Panc1 (cell line): ENCODE results near the gene THAP9. TPM values are rescaled to one million over a fixed set of nuclear protein-coding genes. Genes with fewer than 3 reads are reported as not detected.
A peak's percentile ranks its signal among the peaks of the same experiment; 100 is the strongest.

Source experiments
- ATAC-seq: fragments of 200-7000 bp; cut with Tn5 transposase; 2 replicates; pipeline ENCODE4 v1.9.1; 2020; ENCODE audit warnings: mild to moderate bottlenecking, moderate library complexity
- Bru-seq: library from RNA; stranded (reverse); fragments of 400-500 nt; gene quantifications from one replicate; lab custom pipeline; 2021; lab: Mats Ljungman, UMichigan
- BruChase-seq, 2 experiments: library from RNA; stranded (reverse); fragments of 400-500 nt; gene quantifications; one replicate each; lab custom pipeline; 2021; lab: Mats Ljungman, UMichigan
- BruUV-seq: library from RNA; stranded (reverse); fragments of 400-500 nt; replicated peaks from 2 replicates; lab custom pipeline; 2021; lab: Mats Ljungman, UMichigan
- CTCF ChIA-PET: fragments of 300-600 bp; sonication (Branson Sonifier 250); formaldehyde crosslinking; loops from one replicate; lab custom pipeline; 2022; ENCODE audit warnings: antibody characterized with exemption; lab: Charles Lee
- POLR2A ChIA-PET: fragments of 300-600 bp; sonication (Branson Sonifier 250); formaldehyde crosslinking; loops from one replicate; lab custom pipeline; 2022; ENCODE audit warnings: antibody characterized with exemption; lab: Charles Lee
- DNase-seq: peaks from one replicate; pipeline ENCODE4 v3.0.0-alpha.2; 2010; ENCODE audit warnings: low read depth, low spot score
- H3K27ac ChIP-seq: 2 replicates; pipeline ENCODE4 v1.5.1; 2011; ENCODE audit warnings: mild to moderate bottlenecking, low read length, inconsistent platforms
- H3K27me3 ChIP-seq: fragments of 200-500 bp; sonication (Bioruptor generic); 2 replicates; pipeline ENCODE4 v1.6.0; 2014; ENCODE audit warnings: low read length, inconsistent platforms; ENCODE audit not compliant: control insufficient read depth, insufficient read depth
- H3K36me3 ChIP-seq: fragments of 200-500 bp; sonication (Bioruptor generic); 2 replicates; pipeline ENCODE4 v1.5.1; 2014; ENCODE audit warnings: inconsistent platforms, mild to moderate bottlenecking, low read length, moderate library complexity; ENCODE audit not compliant: control insufficient read depth, insufficient read depth
- H3K4me1 ChIP-seq: 2 replicates; pipeline ENCODE4 v1.5.1; 2011; ENCODE audit warnings: inconsistent platforms, mild to moderate bottlenecking, low read length, moderate library complexity; ENCODE audit not compliant: control insufficient read depth, insufficient read depth
- H3K4me3 ChIP-seq, 2 experiments: 2 replicates each; pipeline ENCODE4 v1.5.1; 2011 to 2012; ENCODE audit warnings: low read depth in 2 of 2, low read length in 2 of 2, mild to moderate bottlenecking in 2 of 2, inconsistent platforms in 1 of 2, moderate library complexity in 1 of 2
- H3K9me3 ChIP-seq: fragments of 200-500 bp; sonication (Bioruptor generic); 2 replicates; pipeline ENCODE4 v1.5.1; 2014; ENCODE audit warnings: low read depth, mild to moderate bottlenecking, inconsistent platforms, low read length, moderate library complexity; ENCODE audit not compliant: control insufficient read depth, insufficient read depth
- POLR2AphosphoS5 ChIP-seq: IDR thresholded peaks from 2 replicates; pipeline ENCODE4 v1.6.1; 2012; ENCODE audit warnings: mild to moderate bottlenecking, low read depth, low read length, moderate library complexity
- SIN3A ChIP-seq: IDR thresholded peaks from 2 replicates; pipeline ENCODE4 v1.6.1; 2012; ENCODE audit warnings: low read depth, mild to moderate bottlenecking, low read length, moderate library complexity, borderline replicate concordance; ENCODE audit not compliant: insufficient read depth
- TCF7L2 ChIP-seq: IDR thresholded peaks from 2 replicates; pipeline ENCODE4 v1.6.1; 2011; ENCODE audit warnings: mild to moderate bottlenecking, low read depth, low read length, inconsistent platforms
- in situ Hi-C: cut with HindIII; loops from 2 replicates; pipeline ENCODE4 v1.10.0; 2016; ENCODE audit warnings: low sequenced_read_pairs, low pct_unique_long_range_greater_than_20kb
- intact Hi-C: fragments of 100-400 bp; cut with micrococcal nuclease; formaldehyde crosslinking; loops from one replicate; pipeline ENCODE4 v1.10.0; 2022; ENCODE audit not compliant: unreplicated experiment
- long read RNA-seq: library from polyadenylated mRNA; unstranded; transcript quantifications from one replicate; pipeline ENCODE4 v2.0.0, GENCODE V29; 2021; ENCODE audit not compliant: unreplicated experiment
- polyA plus RNA-seq: library from polyadenylated mRNA; unstranded; fragments of >200 nt; gene quantifications from one replicate; pipeline ENCODE4 v1.2.1, GENCODE V29; 2012; ENCODE audit warnings: missing spikeins; ENCODE audit not compliant: insufficient read length
- total RNA-seq: library from RNA; stranded (reverse); gene quantifications from one replicate; pipeline ENCODE4 v1.2.1, GENCODE V29; 2021; ENCODE audit not compliant: unreplicated experiment
- TF ChIP-seq, protein P1 (sequence below), 2 experiments: IDR thresholded peaks; 2 replicates each; pipeline ENCODE4 v1.6.1; 2011 to 2012; ENCODE audit warnings: low read depth in 2 of 2, control low read depth in 1 of 2, low read length in 1 of 2, mild to moderate bottlenecking in 1 of 2, moderate library complexity in 1 of 2; ENCODE audit not compliant: insufficient read depth in 1 of 2
- TF ChIP-seq, protein P2 (sequence below): fragments of 450-650 bp; IDR thresholded peaks from 2 replicates; pipeline ENCODE4 v1.5.1; 2017; ENCODE audit warnings: mild to moderate bottlenecking

Gene THAP9, protein sequence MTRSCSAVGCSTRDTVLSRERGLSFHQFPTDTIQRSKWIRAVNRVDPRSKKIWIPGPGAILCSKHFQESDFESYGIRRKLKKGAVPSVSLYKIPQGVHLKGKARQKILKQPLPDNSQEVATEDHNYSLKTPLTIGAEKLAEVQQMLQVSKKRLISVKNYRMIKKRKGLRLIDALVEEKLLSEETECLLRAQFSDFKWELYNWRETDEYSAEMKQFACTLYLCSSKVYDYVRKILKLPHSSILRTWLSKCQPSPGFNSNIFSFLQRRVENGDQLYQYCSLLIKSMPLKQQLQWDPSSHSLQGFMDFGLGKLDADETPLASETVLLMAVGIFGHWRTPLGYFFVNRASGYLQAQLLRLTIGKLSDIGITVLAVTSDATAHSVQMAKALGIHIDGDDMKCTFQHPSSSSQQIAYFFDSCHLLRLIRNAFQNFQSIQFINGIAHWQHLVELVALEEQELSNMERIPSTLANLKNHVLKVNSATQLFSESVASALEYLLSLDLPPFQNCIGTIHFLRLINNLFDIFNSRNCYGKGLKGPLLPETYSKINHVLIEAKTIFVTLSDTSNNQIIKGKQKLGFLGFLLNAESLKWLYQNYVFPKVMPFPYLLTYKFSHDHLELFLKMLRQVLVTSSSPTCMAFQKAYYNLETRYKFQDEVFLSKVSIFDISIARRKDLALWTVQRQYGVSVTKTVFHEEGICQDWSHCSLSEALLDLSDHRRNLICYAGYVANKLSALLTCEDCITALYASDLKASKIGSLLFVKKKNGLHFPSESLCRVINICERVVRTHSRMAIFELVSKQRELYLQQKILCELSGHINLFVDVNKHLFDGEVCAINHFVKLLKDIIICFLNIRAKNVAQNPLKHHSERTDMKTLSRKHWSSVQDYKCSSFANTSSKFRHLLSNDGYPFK
- total RNA-seq (3.0 TPM), Bru-seq, nascent RNA (percentile 65 among the genes with signal in this experiment), BruChase-seq, experiment 1, labeled RNA remaining after a 2-hour chase (percentile 63 among the genes with signal in this experiment), BruChase-seq, experiment 2, labeled RNA remaining after a 6-hour chase (percentile 54 among the genes with signal in this experiment)
- polyA plus RNA-seq, result 0.90 TPM
- long read RNA-seq, transcript THAP9-201 (5 exons, 3,808 nt), result major isoform, 10 of 15 reads
- long read RNA-seq, partial matches to known transcripts, result 1 of 15 reads
- long read RNA-seq, other reads (novel, unspliced or antisense), result 4 of 15 reads

DNA sequence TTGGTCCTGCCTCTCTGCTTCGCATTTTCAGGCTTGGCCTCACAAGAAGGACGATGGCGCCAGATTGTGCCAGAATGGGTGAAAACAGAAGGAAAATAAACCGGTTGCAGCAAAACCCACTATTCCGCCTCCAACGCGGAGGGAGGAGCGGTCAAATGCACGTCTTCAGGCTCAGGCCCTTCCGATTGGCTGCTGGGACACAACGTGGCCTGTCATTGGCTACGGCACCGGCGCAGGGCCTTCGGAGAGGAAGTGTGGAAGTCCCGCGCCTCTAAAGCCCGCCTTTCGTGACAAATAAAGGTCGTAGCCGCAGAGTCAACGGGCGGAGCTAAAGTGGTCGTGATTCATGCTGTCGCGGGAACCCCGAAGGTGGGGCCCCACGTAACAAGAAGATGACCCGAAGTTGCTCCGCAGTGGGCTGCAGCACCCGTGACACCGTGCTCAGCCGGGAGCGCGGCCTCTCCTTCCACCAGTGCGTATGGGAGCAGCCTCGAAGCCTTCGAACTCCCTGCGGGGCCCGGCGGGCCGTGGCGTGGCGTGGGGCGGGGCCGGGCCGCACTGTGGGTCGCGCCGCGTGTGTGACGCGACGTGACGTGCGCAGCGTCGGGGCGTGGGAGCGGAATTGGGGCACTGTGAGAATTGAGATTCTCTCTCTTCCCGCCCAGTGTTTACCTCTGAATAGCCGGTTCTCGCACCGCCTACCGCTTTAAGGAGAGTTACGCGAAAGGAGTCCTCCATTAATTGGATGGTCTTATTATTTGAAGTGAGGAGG, at the start of gene THAP9:
THAP9 (plus strand) TSS at position 325 of the 772 bp plus-strand sequence; CDS start at position 393, 68 bp downstream.
- Histone ChIP-seq H3K4me3 (peak within 1 kb of the TSS; percentile 95), H3K27me3 (no peaks in the 10 kb centered on the region), H3K4me1 (peaks cover 9% of the 10 kb centered on the region), H3K36me3 (peaks cover 13% of the 10 kb centered on the region), H3K9me3 (no peaks in the 10 kb centered on the region), H3K27ac (peak within 1 kb of the TSS; percentile 97)
- CTCF ChIA-PET, result no interaction called here
- DNase-seq, result peak; percentile 89
- POLR2A ChIA-PET, result interaction anchor here (0.6 to 1.0 kb wide), 3 partner anchors 13 to 214 kb away, joined by 3 to 4 read pairs (median 3); partner anchors contain the start of gene PLAC8
- ATAC-seq, result peak; percentile 97
- BruUV-seq, result no TSS peak
- TF ChIP-seq POLR2AphosphoS5 (peak; percentile 76), TCF7L2 (no peak)
- TF ChIP-seq, protein P1, sequence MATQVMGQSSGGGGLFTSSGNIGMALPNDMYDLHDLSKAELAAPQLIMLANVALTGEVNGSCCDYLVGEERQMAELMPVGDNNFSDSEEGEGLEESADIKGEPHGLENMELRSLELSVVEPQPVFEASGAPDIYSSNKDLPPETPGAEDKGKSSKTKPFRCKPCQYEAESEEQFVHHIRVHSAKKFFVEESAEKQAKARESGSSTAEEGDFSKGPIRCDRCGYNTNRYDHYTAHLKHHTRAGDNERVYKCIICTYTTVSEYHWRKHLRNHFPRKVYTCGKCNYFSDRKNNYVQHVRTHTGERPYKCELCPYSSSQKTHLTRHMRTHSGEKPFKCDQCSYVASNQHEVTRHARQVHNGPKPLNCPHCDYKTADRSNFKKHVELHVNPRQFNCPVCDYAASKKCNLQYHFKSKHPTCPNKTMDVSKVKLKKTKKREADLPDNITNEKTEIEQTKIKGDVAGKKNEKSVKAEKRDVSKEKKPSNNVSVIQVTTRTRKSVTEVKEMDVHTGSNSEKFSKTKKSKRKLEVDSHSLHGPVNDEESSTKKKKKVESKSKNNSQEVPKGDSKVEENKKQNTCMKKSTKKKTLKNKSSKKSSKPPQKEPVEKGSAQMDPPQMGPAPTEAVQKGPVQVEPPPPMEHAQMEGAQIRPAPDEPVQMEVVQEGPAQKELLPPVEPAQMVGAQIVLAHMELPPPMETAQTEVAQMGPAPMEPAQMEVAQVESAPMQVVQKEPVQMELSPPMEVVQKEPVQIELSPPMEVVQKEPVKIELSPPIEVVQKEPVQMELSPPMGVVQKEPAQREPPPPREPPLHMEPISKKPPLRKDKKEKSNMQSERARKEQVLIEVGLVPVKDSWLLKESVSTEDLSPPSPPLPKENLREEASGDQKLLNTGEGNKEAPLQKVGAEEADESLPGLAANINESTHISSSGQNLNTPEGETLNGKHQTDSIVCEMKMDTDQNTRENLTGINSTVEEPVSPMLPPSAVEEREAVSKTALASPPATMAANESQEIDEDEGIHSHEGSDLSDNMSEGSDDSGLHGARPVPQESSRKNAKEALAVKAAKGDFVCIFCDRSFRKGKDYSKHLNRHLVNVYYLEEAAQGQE (IDR thresholded peaks at IDR 0.05; ENCODE audit: insufficient read depth in 1 of 2, low read depth in 2 of 2, low read length in 1 of 2), result no peak
- TF ChIP-seq, protein P2, sequence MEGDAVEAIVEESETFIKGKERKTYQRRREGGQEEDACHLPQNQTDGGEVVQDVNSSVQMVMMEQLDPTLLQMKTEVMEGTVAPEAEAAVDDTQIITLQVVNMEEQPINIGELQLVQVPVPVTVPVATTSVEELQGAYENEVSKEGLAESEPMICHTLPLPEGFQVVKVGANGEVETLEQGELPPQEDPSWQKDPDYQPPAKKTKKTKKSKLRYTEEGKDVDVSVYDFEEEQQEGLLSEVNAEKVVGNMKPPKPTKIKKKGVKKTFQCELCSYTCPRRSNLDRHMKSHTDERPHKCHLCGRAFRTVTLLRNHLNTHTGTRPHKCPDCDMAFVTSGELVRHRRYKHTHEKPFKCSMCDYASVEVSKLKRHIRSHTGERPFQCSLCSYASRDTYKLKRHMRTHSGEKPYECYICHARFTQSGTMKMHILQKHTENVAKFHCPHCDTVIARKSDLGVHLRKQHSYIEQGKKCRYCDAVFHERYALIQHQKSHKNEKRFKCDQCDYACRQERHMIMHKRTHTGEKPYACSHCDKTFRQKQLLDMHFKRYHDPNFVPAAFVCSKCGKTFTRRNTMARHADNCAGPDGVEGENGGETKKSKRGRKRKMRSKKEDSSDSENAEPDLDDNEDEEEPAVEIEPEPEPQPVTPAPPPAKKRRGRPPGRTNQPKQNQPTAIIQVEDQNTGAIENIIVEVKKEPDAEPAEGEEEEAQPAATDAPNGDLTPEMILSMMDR, result no peak
- in situ Hi-C loops (no loop called here), intact Hi-C loops (no loop called here)

DNA sequence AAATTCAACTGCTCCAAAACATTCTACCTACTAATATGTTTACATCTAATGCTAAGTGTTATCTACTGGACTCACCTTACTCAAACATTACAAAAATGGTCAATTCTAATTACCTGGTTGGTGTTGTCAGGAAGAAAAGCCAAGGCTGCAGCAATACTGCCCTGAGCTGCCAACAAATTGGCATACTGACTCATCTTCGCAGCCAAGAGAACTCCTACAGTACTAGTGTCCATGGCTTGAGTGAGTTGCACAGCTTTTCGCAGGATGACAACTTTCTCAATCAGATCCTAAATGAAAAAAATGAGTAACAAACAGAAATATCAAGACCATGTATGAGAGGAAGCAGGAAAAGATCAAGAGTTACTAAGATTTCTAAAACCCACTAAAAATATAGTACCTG, 49.2 kb upstream of the THAP9 start:
- peaks cover 40% of the 10 kb centered on the region for H3K36me3 ChIP-seq
- in situ Hi-C loops, result no loop called here
- no TSS peak for BruUV-seq

More for the DNA sequence above, 49.2 kb upstream of the THAP9 start:
- H3K27ac ChIP-seq, result no peak overlapping the region
- CTCF ChIA-PET, result no interaction called here
- intact Hi-C loops, result no loop called here
- H3K4me1 ChIP-seq, result no peaks in the 10 kb centered on the region
- no peak overlapping the region for H3K4me3 ChIP-seq
- H3K27me3 ChIP-seq, result no peaks in the 10 kb centered on the region
- no peak for TF ChIP-seq TCF7L2
- no peak for TF ChIP-seq POLR2AphosphoS5
- TF ChIP-seq, protein P2, result no peak
- TF ChIP-seq, protein P1 (IDR thresholded peaks at IDR 0.05; ENCODE audit: insufficient read depth in 1 of 2, low read depth in 2 of 2, low read length in 1 of 2), result no peak
- TF ChIP-seq SIN3A, result no peak
- DNase-seq, result no peak
- H3K9me3 ChIP-seq, result no peaks in the 10 kb centered on the region
- POLR2A ChIA-PET, result no interaction called here
- no peak for ATAC-seq
